ENCODE data around the gene AQP1.

AQP1 gene

GRCh38 chr7:30911561-30911969 is at the start of gene AQP1:
TSS of gene AQP1 (plus strand) at chr7:30911853. CDS start at chr7:30911910, 57 bp downstream.
- DNase-seq (ENCODE audit: low read depth in 4 of 4, low spot score in 1 of 4), result no peak

- no peak for DNase-seq (ENCODE audit: low read depth in 4 of 4, low spot score in 1 of 4)
These were observed 48.5 kb upstream of the AQP1 start for GRCh38 chr7:30862995-30863705.

GRCh38 chr7:30863706-30864035 is 48.0 kb upstream of the AQP1 start:
- no peak for DNase-seq (ENCODE audit: low read depth in 4 of 4, low spot score in 1 of 4)

- no peak for DNase-seq (ENCODE audit: low read depth in 4 of 4, low spot score in 1 of 4)
These were observed 47.6 kb upstream of the AQP1 start for GRCh38 chr7:30864101-30864500.

GRCh38 chr7:30865076-30865475 is 46.6 kb upstream of the AQP1 start:
- no peak for DNase-seq (ENCODE audit: low read depth in 4 of 4, low spot score in 1 of 4)

GRCh38 chr7:30865821-30866220 is 45.8 kb upstream of the AQP1 start:
- no peak for DNase-seq (ENCODE audit: low read depth in 4 of 4, low spot score in 1 of 4)

- no peak for DNase-seq (ENCODE audit: low read depth in 4 of 4, low spot score in 1 of 4)
These were observed 44.7 kb upstream of the AQP1 start for GRCh38 chr7:30866939-30867338.

GRCh38 chr7:30867483-30867882 is 44.2 kb upstream of the AQP1 start:
- no peak for DNase-seq (ENCODE audit: low read depth in 4 of 4, low spot score in 1 of 4)

GRCh38 chr7:30869794-30870611 is 41.6 kb upstream of the AQP1 start:
- DNase-seq (ENCODE audit: low read depth in 4 of 4, low spot score in 1 of 4), result no peak

- no peak for DNase-seq (ENCODE audit: low read depth in 4 of 4, low spot score in 1 of 4)
These were observed 40.7 kb upstream of the AQP1 start for GRCh38 chr7:30870821-30871518.

GRCh38 chr7:30871655-30872054 is 40.0 kb upstream of the AQP1 start:
- no peak for DNase-seq (ENCODE audit: low read depth in 4 of 4, low spot score in 1 of 4)

- DNase-seq (ENCODE audit: low read depth in 4 of 4, low spot score in 1 of 4), result no peak
These were observed 38.4 kb upstream of the AQP1 start for GRCh38 chr7:30873207-30873606.

GRCh38 chr7:30873656-30874055 is 38.0 kb upstream of the AQP1 start:
- DNase-seq (ENCODE audit: low read depth in 4 of 4, low spot score in 1 of 4), result no peak

GRCh38 chr7:30874656-30875302 is 36.9 kb upstream of the AQP1 start:
- no peak for DNase-seq (ENCODE audit: low read depth in 4 of 4, low spot score in 1 of 4)

- no peak for DNase-seq (ENCODE audit: low read depth in 4 of 4, low spot score in 1 of 4)
These were observed 34.5 kb upstream of the AQP1 start for GRCh38 chr7:30877015-30877769.

GRCh38 chr7:30877993-30878392 is 33.7 kb upstream of the AQP1 start:
- DNase-seq (ENCODE audit: low read depth in 4 of 4, low spot score in 1 of 4), result no peak

GRCh38 chr7:30879139-30880124 is 32.2 kb upstream of the AQP1 start:
- no peak for DNase-seq (ENCODE audit: low read depth in 4 of 4, low spot score in 1 of 4)

- DNase-seq (ENCODE audit: low read depth in 4 of 4, low spot score in 1 of 4), result no peak
These were observed 31.4 kb upstream of the AQP1 start for GRCh38 chr7:30880125-30880720.

- no peak for DNase-seq (ENCODE audit: low read depth in 4 of 4, low spot score in 1 of 4)
These were observed 30.7 kb upstream of the AQP1 start for GRCh38 chr7:30880941-30881340.
